Subcutaneous adipose tissue (tissue), 4 donors: ENCODE results near the gene GAB1. TPM values are rescaled to one million over a fixed set of nuclear protein-coding genes. Genes with fewer than 3 reads are reported as not detected.

Source experiments
- CTCF ChIP-seq: fragments of 450-650 bp; IDR thresholded peaks from one replicate; pipeline ENCODE4 v1.5.1; 2016; ENCODE audit warnings: low read depth, mild to moderate bottlenecking, control low read depth, antibody characterized with exemption, moderate library complexity
- small RNA-seq: library from RNA; depleted of rRNA; stranded (forward); fragments of <200 nt; gene quantifications from one replicate; pipeline ENCODE3, GENCODE V24; 2016
- total RNA-seq, 4 donors: library from RNA; depleted of rRNA; stranded (reverse); fragments of >200 nt; gene quantifications; one replicate each; pipeline ENCODE4 v1.1.0, GENCODE V29; 2016

Gene GAB1
- total RNA-seq, 4 donors from 2014 or later: 21.8 to 41.3 (median 31.7) TPM

GRCh38 chr4:143513314-143514168 is 176.9 kb downstream of the GAB1 start, which contains the start of gene SMARCA5:
SMARCA5 (plus strand) TSS chr4:143513702; CDS start chr4:143513925, 223 bp downstream.
- TF ChIP-seq CTCF: no peak

- no peak for TF ChIP-seq CTCF
Observed at GRCh38 chr4:143514169-143514495, 177.5 kb downstream of the GAB1 start.

- no peak for TF ChIP-seq CTCF
Observed at GRCh38 chr4:143514497-143514896, 177.8 kb downstream of the GAB1 start.

GRCh38 chr4:143514901-143515300 is 178.2 kb downstream of the GAB1 start:
- no peak for TF ChIP-seq CTCF

GRCh38 chr4:143515905-143516304 is 179.2 kb downstream of the GAB1 start:
- no peak for TF ChIP-seq CTCF

GRCh38 chr4:143517764-143518163 is 181.1 kb downstream of the GAB1 start:
- TF ChIP-seq CTCF: no peak

Small RNA genes lying within 50 kb of the gene (small RNA-seq; reads per million reads assigned to genes)
- gene MIR3139: not detected
- 0.49 reads per million for gene RF00019

Other genes starting within 250 kb of the GAB1 start
- gene USP38, start 152.0 kb upstream of the GAB1 start, total RNA-seq: 10 to 100 TPM; 18.1 to 27.2 (median 20.0) TPM
- gene SMARCA5, start 176.8 kb downstream of the GAB1 start, total RNA-seq: 10 to 100 TPM; 25.6 to 53.5 (median 30.6) TPM